Activated CD8-positive, alpha-beta T cell treated with anti-CD3 and anti-CD28 coated beads for 36 hours (primary cell): Measurements from ENCODE around the gene FAM8A1. TPM values are rescaled to one million over a fixed set of nuclear protein-coding genes. Genes with fewer than 3 reads are reported as not detected.

Source experiments
- ATAC-seq: fragments of 200-7000 bp; cut with Tn5 transposase; one replicate; pipeline ENCODE4 v1.10.0; 2021; ENCODE audit warnings: mild to moderate bottlenecking, moderate library complexity
- CTCF ChIA-PET: fragments of 350-600 bp; sonication (Branson Sonifier 250); formaldehyde crosslinking; loops from one replicate; lab custom pipeline; 2021; ENCODE audit warnings: antibody characterized with exemption; lab: Charles Lee
- POLR2A ChIA-PET: fragments of 350-600 bp; sonication (Branson Sonifier 250); formaldehyde crosslinking; loops from one replicate; lab custom pipeline; 2021; ENCODE audit warnings: antibody characterized with exemption; lab: Charles Lee
- DNase-seq: peaks from one replicate; pipeline ENCODE4 v3.0.0-alpha.2; 2020
- H3K27ac Mint-ChIP-seq: one replicate; pipeline ENCODE4 v1.8.0; 2021; ENCODE audit warnings: mild to moderate bottlenecking, mixed read lengths
- H3K27me3 Mint-ChIP-seq: one replicate; pipeline ENCODE4 v1.8.0; 2021; ENCODE audit warnings: mixed read lengths
- H3K36me3 Mint-ChIP-seq: one replicate; pipeline ENCODE4 v1.8.0; 2021; ENCODE audit warnings: low read depth, mixed read lengths
- H3K4me1 Mint-ChIP-seq: one replicate; pipeline ENCODE4 v1.8.0; 2021; ENCODE audit warnings: low read depth, mixed read lengths
- H3K4me3 Mint-ChIP-seq: one replicate; pipeline ENCODE4 v1.8.0; 2021; ENCODE audit warnings: mild to moderate bottlenecking, moderate library complexity, mixed read lengths
- H3K9me3 Mint-ChIP-seq: one replicate; pipeline ENCODE4 v1.8.0; 2021; ENCODE audit warnings: mixed read lengths
- CTCF ChIP-seq: fragments of 200-600 bp; IDR thresholded peaks from one replicate; pipeline ENCODE4 v1.8.0; 2022; ENCODE audit warnings: antibody characterized with exemption, mild to moderate bottlenecking
- intact Hi-C: fragments of 100-400 bp; cut with micrococcal nuclease; formaldehyde crosslinking; loops from one replicate; pipeline ENCODE4 v1.10.0; 2022
- total RNA-seq, 2 experiments: library from RNA; stranded (reverse); gene quantifications; one replicate each; pipeline ENCODE4 v1.2.3, GENCODE V29; 2021

Gene FAM8A1
- total RNA-seq, 2 experiments from 2014 or later, result 3.2 to 3.8 TPM

- no peak overlapping the region for H3K4me3 Mint-ChIP-seq
Measured at GRCh38 chr6:17656092-17656491, 56.0 kb downstream of the FAM8A1 start.

GRCh38 chr6:17656644-17657043 lies 56.5 kb downstream of the FAM8A1 start:
- Mint-ChIP-seq H3K36me3 (peaks cover 67% of the 10 kb centered on the region), H3K4me3 (no peak overlapping the region), H3K27me3 (no peaks in the 10 kb centered on the region), H3K4me1 (peaks cover 26% of the 10 kb centered on the region), H3K9me3 (no peaks in the 10 kb centered on the region), H3K27ac (no peak overlapping the region)
- no peak for ATAC-seq
- ChIA-PET CTCF (interaction anchor here (0.8 to 1.3 kb wide), 5 partner anchors 11 to 500 kb away, joined by 3 to 4 read pairs (median 3); no protein-coding TSS in a partner anchor), POLR2A (interaction anchor here (0.6 to 1.1 kb wide), 4 partner anchors 12 to 102 kb away, joined by 3 to 4 read pairs (median 4); no protein-coding TSS in a partner anchor)
- TF ChIP-seq CTCF, result no peak
- DNase-seq, result no peak
- intact Hi-C loops, result loop anchor here (10.0 kb wide), 1 partner anchor 48 kb away; the partner anchor contains the start of gene NUP153

More at GRCh38 chr6:17656092-17656491, 56.0 kb downstream of the FAM8A1 start:
- DNase-seq (no peak), ATAC-seq (no peak)
- Mint-ChIP-seq H3K9me3 (no peaks in the 10 kb centered on the region), H3K27ac (no peak overlapping the region), H3K4me1 (peaks cover 24% of the 10 kb centered on the region), H3K36me3 (peaks cover 63% of the 10 kb centered on the region), H3K27me3 (no peaks in the 10 kb centered on the region)
- no peak for TF ChIP-seq CTCF
- ChIA-PET POLR2A (interaction anchor here (0.7 to 1.0 kb wide), 2 partner anchors 11 to 102 kb away, joined by 3 to 4 read pairs; no protein-coding TSS in a partner anchor), CTCF (interaction anchor here (0.8 to 1.3 kb wide), 5 partner anchors 11 to 500 kb away, joined by 3 to 4 read pairs (median 3); no protein-coding TSS in a partner anchor)
- intact Hi-C loops, result loop anchor here (10.0 kb wide), 1 partner anchor 49 kb away; the partner anchor contains the start of gene NUP153

Other genes starting within 250 kb of the FAM8A1 start
- not detected for gene CAP2, start 206.7 kb upstream of the FAM8A1 start, total RNA-seq
- 10 to 100 TPM; 76.4 to 78.2 TPM for gene NUP153, start 106.6 kb downstream of the FAM8A1 start, total RNA-seq